Coronary artery (tissue), 2 donors: ENCODE data around the gene NCEH1.

Experiments used
- DNase-seq: peaks from one replicate; pipeline ENCODE4 v3.0.0-alpha.2; 2017; ENCODE audit warnings: low spot score
- H3K27ac ChIP-seq, 2 donors: fragments of 200-600 bp; sonication (generic); one replicate each; pipeline ENCODE4 v1.5.1; 2016 to 2019
- H3K4me3 ChIP-seq: fragments of 200-600 bp; sonication (generic); 2 replicates; pipeline ENCODE4 v1.5.1; 2016; ENCODE audit warnings: mild to moderate bottlenecking, moderate library complexity
- TF ChIP-seq, protein P1 (sequence below): fragments of 200-600 bp; sonication (generic); IDR thresholded peaks from one replicate; pipeline ENCODE4 v1.5.1; 2019; ENCODE audit warnings: antibody characterized with exemption

NCEH1 gene

DNA sequence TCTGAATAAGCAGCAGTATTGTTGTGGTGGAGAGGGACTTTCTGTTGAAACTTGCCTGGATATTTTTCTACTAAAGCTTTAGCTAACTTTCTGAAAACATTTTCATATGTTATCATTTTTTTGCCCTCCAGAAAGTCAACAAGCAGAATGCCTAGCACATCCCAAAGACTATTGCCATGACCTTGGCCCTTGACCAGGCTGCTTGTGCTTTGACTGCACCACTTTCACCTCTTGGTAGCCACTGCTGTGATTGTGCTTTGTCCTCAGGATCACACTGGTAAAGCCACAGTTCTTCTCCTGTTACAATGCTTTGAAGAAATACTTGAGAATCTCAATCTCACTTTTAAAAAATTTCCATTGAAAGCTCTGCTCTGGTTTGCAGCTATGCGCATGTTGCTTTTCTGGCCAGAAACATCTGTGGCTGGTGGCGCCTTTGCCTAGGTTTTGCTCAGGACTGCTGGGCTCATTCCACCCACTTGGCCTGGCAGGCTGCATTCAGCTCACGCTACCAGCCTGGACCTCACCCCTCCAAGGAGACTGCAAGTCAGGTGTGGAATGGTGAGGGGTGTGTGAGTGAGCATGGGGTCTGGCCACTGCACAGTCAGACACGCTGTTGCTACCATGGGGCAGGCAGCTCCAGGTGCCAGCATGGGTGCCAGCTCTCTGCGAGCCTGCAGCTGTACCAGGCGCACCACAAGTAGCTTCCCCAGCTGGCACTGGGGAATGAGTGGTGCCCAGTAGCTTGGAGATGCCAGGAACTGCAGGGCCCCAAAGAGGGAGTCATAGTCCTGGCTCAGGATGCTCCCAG is 97.8 kb downstream of the NCEH1 start:
- TF ChIP-seq, protein P1, sequence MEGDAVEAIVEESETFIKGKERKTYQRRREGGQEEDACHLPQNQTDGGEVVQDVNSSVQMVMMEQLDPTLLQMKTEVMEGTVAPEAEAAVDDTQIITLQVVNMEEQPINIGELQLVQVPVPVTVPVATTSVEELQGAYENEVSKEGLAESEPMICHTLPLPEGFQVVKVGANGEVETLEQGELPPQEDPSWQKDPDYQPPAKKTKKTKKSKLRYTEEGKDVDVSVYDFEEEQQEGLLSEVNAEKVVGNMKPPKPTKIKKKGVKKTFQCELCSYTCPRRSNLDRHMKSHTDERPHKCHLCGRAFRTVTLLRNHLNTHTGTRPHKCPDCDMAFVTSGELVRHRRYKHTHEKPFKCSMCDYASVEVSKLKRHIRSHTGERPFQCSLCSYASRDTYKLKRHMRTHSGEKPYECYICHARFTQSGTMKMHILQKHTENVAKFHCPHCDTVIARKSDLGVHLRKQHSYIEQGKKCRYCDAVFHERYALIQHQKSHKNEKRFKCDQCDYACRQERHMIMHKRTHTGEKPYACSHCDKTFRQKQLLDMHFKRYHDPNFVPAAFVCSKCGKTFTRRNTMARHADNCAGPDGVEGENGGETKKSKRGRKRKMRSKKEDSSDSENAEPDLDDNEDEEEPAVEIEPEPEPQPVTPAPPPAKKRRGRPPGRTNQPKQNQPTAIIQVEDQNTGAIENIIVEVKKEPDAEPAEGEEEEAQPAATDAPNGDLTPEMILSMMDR, result no peak
- H3K4me3 ChIP-seq, result no peak overlapping the region
- H3K27ac ChIP-seq, result no peak overlapping the region
- DNase-seq, result no peak

DNA sequence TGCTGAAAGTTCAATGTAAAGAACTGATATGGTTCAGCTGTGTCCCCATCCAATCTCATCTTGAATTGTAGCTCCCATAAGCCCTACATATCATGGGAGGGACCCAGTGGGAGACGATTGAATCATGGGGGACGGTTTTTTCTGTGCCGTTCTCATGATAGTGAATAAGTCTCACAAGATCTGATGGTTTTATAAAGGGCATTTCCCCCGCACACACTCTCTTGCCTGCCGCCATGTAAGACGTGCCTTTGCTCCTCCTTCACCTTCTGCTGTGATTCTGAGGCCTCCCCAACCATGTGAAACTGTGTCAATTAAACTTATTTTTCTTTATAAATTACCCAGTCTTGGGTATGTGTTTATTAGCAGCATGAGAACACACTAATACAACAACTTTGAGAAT is 101.1 kb downstream of the NCEH1 start:
- Histone ChIP-seq H3K4me3 (no peak overlapping the region), H3K27ac (no peak overlapping the region)
- TF ChIP-seq, protein P1, result no peak
- DNase-seq, result no peak

DNA sequence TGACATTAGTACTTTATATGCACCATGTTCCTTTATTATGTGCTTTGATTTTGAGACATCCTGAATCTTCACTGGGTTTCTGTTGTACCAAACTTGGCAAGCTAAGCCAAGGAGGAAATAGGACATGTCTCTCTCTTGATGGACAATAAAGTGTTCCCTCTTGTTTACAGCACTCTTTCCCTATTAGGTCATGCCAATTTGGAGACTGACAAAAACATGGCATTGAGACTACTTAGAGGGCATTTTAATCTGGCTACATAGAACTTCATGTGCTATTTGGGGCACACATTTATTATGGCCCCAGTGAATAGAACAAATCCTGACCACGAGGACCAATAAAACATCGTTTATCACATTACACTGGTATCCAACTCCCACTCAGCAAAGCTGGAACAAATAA is 102.3 kb downstream of the NCEH1 start:
- TF ChIP-seq, protein P1, result no peak
- H3K4me3 ChIP-seq, result no peak overlapping the region
- DNase-seq, result no peak
- H3K27ac ChIP-seq, result no peak overlapping the region

DNA sequence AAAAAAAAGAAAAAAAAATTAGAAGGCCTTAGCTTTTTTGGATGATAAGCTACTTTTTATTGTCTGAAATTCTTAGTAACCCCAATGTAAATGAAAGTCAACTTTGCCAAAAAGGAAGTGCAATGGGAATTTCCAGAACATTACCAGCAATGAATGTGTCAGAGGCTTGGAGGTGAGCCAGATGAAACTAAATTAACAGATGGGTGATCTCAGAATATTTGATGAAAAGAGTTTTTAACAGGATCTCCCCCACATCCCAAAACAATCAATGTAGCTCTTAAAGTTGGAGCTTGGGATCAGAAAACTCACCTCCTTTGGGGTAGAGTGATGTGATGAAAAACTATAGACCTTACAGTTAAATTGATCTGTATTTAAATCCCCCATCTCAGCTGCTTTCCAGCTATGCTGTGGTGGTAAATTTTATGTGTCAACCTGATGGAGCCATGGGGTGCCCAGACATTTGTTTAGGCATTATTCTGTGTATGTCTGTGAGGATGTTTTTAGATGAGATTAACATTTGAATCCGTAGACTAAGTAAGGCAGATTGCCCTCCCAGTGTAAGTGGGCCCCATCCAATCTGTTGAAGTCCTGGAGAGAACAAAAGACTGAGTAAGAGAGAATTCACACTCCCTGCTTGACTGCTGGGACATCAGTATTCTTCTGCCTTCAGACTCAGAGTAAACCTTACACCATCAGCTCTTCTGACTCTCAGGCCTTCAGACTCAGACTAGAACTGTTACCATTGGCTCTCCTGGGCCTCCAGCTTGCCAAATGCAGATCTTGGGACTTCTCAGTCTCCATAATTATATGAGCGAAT is 103.4 kb downstream of the NCEH1 start:
- H3K4me3 ChIP-seq, result no peak overlapping the region
- H3K27ac ChIP-seq, result peak overlapping the region in 1 of 2 donors; percentile 12
- TF ChIP-seq, protein P1, result no peak
- no peak for DNase-seq

DNA sequence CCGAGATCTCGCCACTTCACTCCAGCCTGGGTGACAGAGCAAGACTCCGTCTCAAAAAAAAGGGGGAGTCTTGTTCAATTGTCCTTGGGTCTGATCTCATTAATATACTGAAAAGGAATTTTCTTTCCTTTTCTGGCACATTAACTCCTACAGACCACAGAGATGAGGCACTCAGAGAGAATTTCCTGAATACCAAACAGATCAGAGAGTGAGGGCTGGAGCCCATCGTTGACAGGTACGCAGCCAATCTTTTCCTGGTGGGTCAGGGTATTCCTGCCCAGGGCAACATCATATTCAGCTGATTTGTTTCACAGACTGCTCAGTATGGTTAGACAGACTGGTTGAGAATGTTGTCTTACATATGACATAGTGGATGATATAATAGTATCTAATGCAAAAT is 104.8 kb downstream of the NCEH1 start:
- TF ChIP-seq, protein P1, result no peak
- Histone ChIP-seq H3K27ac (no peak overlapping the region), H3K4me3 (no peak overlapping the region)
- DNase-seq, result no peak

DNA sequence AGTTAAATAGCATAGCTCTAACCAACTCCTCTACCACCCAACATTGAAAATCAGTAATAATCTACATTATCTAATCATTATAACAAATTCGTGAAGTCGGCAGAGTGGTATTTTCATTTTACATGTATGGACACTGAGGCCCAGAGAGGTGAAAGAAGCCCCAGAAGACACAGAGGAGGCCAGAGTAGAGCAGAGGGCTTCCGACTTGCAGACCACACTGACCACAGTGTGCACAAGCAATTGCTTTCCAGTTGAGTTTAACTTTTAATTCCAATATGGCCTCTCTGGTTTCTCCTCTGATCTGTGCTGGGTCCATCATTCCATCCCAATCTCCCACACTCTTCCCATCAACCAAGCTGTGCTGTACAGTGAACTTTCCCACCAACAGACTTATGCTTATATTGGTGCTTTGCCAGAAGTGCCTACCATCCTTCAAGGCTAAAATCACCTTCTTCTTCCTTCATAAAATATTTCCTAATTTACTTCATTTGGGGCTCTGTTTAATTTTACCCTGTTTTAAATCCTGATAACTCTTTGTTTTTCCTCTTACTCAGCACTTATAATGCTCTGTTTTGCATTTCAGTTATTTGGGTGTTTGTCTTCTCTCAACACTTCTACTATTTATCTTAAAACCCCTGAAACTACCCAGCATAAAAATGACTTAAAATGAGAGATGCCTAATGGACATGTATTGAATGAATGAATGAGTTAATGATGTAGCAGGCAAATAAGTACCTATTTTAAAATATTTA is 105.8 kb downstream of the NCEH1 start:
- DNase-seq, result no peak
- TF ChIP-seq, protein P1, result no peak
- no peak overlapping the region for H3K27ac ChIP-seq

More for the DNA sequence above, 105.8 kb downstream of the NCEH1 start:
- H3K4me3 ChIP-seq, result no peak overlapping the region
